Measurements from ENCODE around the gene ZDHHC14. TPM values are rescaled to one million over a fixed set of nuclear protein-coding genes. Genes with fewer than 3 reads are reported as not detected.

The ZDHHC14 gene
- total RNA-seq, 1 donor from 2014 or later: 26.1 TPM

GRCh38 chr6:157539900-157540752 lies 159.1 kb downstream of the ZDHHC14 start:
- DNase-seq (ENCODE audit: low spot score): no peak
- peaks cover 32% of the 10 kb centered on the region for H3K4me1 Mint-ChIP-seq (ENCODE audit: unreplicated experiment)
- no peaks in the 10 kb centered on the region for H3K27me3 Mint-ChIP-seq (ENCODE audit: unreplicated experiment)
- H3K36me3 Mint-ChIP-seq (ENCODE audit: low read depth, unreplicated experiment): peaks cover 29% of the 10 kb centered on the region
- no peak overlapping the region for H3K27ac Mint-ChIP-seq (ENCODE audit: unreplicated experiment)
- H3K9me3 Mint-ChIP-seq (ENCODE audit: unreplicated experiment): no peaks in the 10 kb centered on the region
- no peak overlapping the region for H3K4me3 Mint-ChIP-seq (ENCODE audit: unreplicated experiment)
- no peak for TF ChIP-seq CTCF (IDR thresholded peaks at IDR 0.05; ENCODE audit: unreplicated experiment)

DNA sequence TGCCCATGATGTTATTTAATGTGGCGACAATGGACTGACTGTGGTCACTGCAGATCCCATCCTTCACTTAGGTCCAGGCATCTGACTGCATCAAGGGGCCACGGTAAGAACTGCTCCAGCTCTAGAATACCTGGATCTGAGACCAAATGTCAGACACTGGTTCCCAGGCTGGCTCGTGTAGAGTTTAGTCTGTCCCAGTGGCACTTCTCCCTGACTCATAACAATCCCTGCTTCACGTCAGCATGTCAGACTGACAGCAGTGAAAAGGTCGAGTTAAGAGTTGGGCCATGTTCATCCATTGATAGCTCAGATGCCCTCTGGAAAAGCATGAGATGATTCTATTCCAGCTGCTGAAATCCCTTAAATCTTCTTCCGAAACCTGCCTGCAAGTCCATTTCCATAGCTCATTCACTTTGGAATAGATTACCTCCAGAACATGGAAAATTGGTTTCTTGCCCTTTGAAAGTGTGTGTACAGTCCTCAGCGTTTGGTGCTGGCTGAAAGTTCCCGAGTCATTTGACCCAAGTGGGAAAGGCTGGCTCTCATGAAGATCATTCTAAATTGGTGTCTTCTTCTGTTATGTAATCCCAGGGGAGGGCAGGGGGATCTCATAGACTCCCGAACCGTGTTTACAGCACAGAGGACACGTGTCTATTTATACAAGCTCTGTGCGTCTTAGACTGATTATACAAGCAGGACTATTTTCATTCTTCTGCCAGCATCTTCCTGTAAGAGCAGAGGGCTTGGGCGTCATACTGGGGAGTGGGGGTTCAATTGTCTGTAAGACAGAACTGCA lies 160.8 kb downstream of the ZDHHC14 start:
- Mint-ChIP-seq H3K4me3 (ENCODE audit: unreplicated experiment) (no peak overlapping the region), H3K9me3 (ENCODE audit: unreplicated experiment) (no peaks in the 10 kb centered on the region), H3K27me3 (ENCODE audit: unreplicated experiment) (no peaks in the 10 kb centered on the region), H3K4me1 (ENCODE audit: unreplicated experiment) (peaks cover 24% of the 10 kb centered on the region), H3K36me3 (ENCODE audit: low read depth, unreplicated experiment) (peaks cover 34% of the 10 kb centered on the region), H3K27ac (ENCODE audit: unreplicated experiment) (no peak overlapping the region)
- TF ChIP-seq CTCF (IDR thresholded peaks at IDR 0.05; ENCODE audit: unreplicated experiment): no peak
- DNase-seq (ENCODE audit: low spot score): no peak

DNA sequence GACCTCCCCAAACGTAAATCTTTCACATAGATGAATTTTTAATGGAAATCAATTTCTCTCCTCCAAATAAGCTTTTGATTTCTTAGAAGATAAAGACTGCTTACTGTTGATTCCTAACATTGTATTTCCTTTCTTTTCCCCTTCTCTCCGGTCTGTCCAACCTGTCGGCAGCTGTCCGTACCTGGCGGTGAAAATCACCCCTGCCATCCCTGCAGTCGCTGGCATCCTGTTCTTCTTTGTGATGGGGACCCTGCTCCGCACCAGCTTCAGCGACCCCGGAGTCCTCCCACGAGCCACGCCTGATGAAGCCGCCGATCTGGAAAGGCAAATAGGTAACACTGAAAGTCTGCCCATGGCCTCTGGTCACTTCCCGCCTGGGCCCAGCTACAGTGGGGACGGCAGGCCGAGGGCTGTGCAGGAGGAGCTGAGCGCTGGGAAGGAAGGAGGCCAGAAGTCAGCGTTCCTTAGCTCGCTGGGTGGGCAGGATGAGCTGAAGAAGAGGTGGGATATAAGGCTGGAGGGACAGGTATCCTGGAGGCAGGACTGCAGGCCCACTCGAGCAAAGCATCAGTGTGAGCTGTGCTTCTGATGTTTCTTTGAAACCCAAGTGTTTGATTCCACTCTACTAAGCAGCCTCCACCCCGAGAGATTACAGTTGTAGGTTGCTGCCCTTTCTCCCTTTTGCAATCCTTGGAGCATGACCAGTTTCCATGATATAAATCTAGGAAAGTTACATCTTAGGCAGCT lies 161.6 kb downstream of the ZDHHC14 start:
- Mint-ChIP-seq H3K9me3 (ENCODE audit: unreplicated experiment) (no peaks in the 10 kb centered on the region), H3K27ac (ENCODE audit: unreplicated experiment) (no peak overlapping the region), H3K27me3 (ENCODE audit: unreplicated experiment) (no peaks in the 10 kb centered on the region), H3K4me3 (ENCODE audit: unreplicated experiment) (no peak overlapping the region), H3K36me3 (ENCODE audit: low read depth, unreplicated experiment) (peaks cover 34% of the 10 kb centered on the region), H3K4me1 (ENCODE audit: unreplicated experiment) (peaks cover 30% of the 10 kb centered on the region)
- no peak for TF ChIP-seq CTCF (IDR thresholded peaks at IDR 0.05; ENCODE audit: unreplicated experiment)
- no peak for DNase-seq (ENCODE audit: low spot score)

- Mint-ChIP-seq H3K36me3 (ENCODE audit: low read depth, unreplicated experiment) (peaks cover 34% of the 10 kb centered on the region), H3K4me1 (ENCODE audit: unreplicated experiment) (peaks cover 21% of the 10 kb centered on the region), H3K4me3 (ENCODE audit: unreplicated experiment) (no peak overlapping the region), H3K9me3 (ENCODE audit: unreplicated experiment) (no peaks in the 10 kb centered on the region), H3K27ac (ENCODE audit: unreplicated experiment) (no peak overlapping the region), H3K27me3 (ENCODE audit: unreplicated experiment) (no peaks in the 10 kb centered on the region)
- DNase-seq (ENCODE audit: low spot score): no peak
- TF ChIP-seq CTCF (IDR thresholded peaks at IDR 0.05; ENCODE audit: unreplicated experiment): no peak
These were observed 165.3 kb downstream of the ZDHHC14 start for GRCh38 chr6:157546321-157546720.
